H1 (cell line): ENCODE measurements around the gene IZUMO2. TPM values are rescaled to one million over a fixed set of nuclear protein-coding genes. Genes with fewer than 3 reads are reported as not detected.
A peak's percentile ranks its signal among the peaks of the same experiment; 100 is the strongest.

ENCODE experiments used
- CTCF ChIA-PET: fragments of 300-600 bp; sonication (Branson Sonifier 250); formaldehyde crosslinking; loops from one replicate; lab custom pipeline; 2021; ENCODE audit not compliant: partially characterized antibody; lab: Charles Lee
- POLR2A ChIA-PET: fragments of 300-600 bp; sonication (Branson Sonifier 250); formaldehyde crosslinking; loops from one replicate; lab custom pipeline; 2021; ENCODE audit warnings: inconsistent platforms; ENCODE audit not compliant: partially characterized antibody; lab: Charles Lee
- DNase-seq, 2 experiments: peaks; one replicate each; pipeline versions ENCODE4 v3.0.0 to v3.0.0-alpha.2; 2010 to 2022; ENCODE audit warnings: low spot score in 2 of 2, low read depth in 1 of 2, mixed read lengths in 1 of 2
- FAIRE-seq: peaks from 2 replicates; lab custom pipeline; 2011; peaks lifted over from hg19 to GRCh38; lab: Jason Lieb, UNC
- H2AFZ ChIP-seq: 2 replicates; pipeline ENCODE4 v1.8.1; 2012; ENCODE audit warnings: low read length, inconsistent platforms
- H2AK5ac ChIP-seq: 2 replicates; pipeline ENCODE4 v1.6.1; 2013; ENCODE audit warnings: low read depth, low read length
- H2BK120ac ChIP-seq: replicated peaks from 2 replicates; pipeline ENCODE3; 2013; ENCODE audit warnings: low read depth, low read length, inconsistent platforms
- H2BK12ac ChIP-seq: 2 replicates; pipeline ENCODE4 v1.6.1; 2013; ENCODE audit warnings: low read depth, low read length
- H2BK15ac ChIP-seq: 2 replicates; pipeline ENCODE4 v1.6.1; 2013; ENCODE audit warnings: low read length
- H2BK20ac ChIP-seq: 2 replicates; pipeline ENCODE4 v1.6.1; 2013; ENCODE audit warnings: low read length
- H2BK5ac ChIP-seq: 2 replicates; pipeline ENCODE4 v1.6.1; 2013; ENCODE audit warnings: low read depth, low read length
- H3K14ac ChIP-seq: 2 replicates; pipeline ENCODE4 v1.6.1; 2013; ENCODE audit warnings: inconsistent platforms; ENCODE audit not compliant: insufficient read length
- H3K18ac ChIP-seq: 2 replicates; pipeline ENCODE4 v1.6.1; 2013; ENCODE audit warnings: low read length; ENCODE audit errors: extremely low read depth
- H3K23ac ChIP-seq: 2 replicates; pipeline ENCODE4 v1.6.1; 2013; ENCODE audit warnings: inconsistent platforms; ENCODE audit not compliant: insufficient read length
- H3K23me2 ChIP-seq: 2 replicates; pipeline ENCODE4 v1.6.1; 2013; ENCODE audit warnings: low read depth, low read length
- H3K27ac ChIP-seq: 2 replicates; pipeline ENCODE4 v1.6.1; 2011; ENCODE audit warnings: low read depth, low read length, inconsistent platforms
- H3K27me3 ChIP-seq, 4 experiments: replicated peaks in 1 of 4; 1 replicate in 1 of 4; 2 replicates in 3 of 4; pipeline versions ENCODE4 v1.6.1 to v1.8.1; 2011 to 2013; ENCODE audit warnings: low read length in 3 of 4, mild to moderate bottlenecking in 3 of 4, inconsistent platforms in 2 of 4, mixed read lengths in 2 of 4, moderate library complexity in 1 of 4; ENCODE audit not compliant: control insufficient read depth in 3 of 4, insufficient read depth in 3 of 4; ENCODE audit errors: extremely low read depth in 1 of 4
- H3K36me3 ChIP-seq, 4 experiments: 2 replicates each; pipeline versions ENCODE4 v1.6.1 to v1.8.1; 2011 to 2013; ENCODE audit warnings: mild to moderate bottlenecking in 4 of 4, low read length in 3 of 4, moderate library complexity in 2 of 4, control low read depth in 1 of 4, inconsistent platforms in 1 of 4; ENCODE audit not compliant: insufficient read depth in 4 of 4, control insufficient read depth in 2 of 4
- H3K4ac ChIP-seq: replicated peaks from 2 replicates; pipeline ENCODE3; 2013; ENCODE audit warnings: low read length, low read depth, mixed read lengths, inconsistent platforms; ENCODE audit not compliant: insufficient read length
- H3K4me1 ChIP-seq, 4 experiments: replicated peaks in 1 of 4; 1 replicate in 1 of 4; 2 replicates in 3 of 4; pipeline versions ENCODE4 v1.6.1 to v1.8.1; 2011 to 2013; ENCODE audit warnings: low read length in 3 of 4, inconsistent platforms in 2 of 4, mixed read lengths in 1 of 4; ENCODE audit not compliant: insufficient read depth in 4 of 4, control insufficient read depth in 3 of 4
- H3K4me2 ChIP-seq, 2 experiments: 2 replicates each; pipeline versions ENCODE4 v1.6.1 to v1.8.1; 2011 to 2013; ENCODE audit warnings: low read depth in 2 of 2, low read length in 2 of 2, control low read depth in 1 of 2, inconsistent platforms in 1 of 2, mild to moderate bottlenecking in 1 of 2; ENCODE audit not compliant: insufficient read depth in 1 of 2
- H3K4me3 ChIP-seq, 4 experiments: fragments of 200-600, 300-600 bp in 1 of 4; sonication (generic), shearing (Covaris generic), sonication (Bioruptor Twin) in 1 of 4; 2 replicates each; pipeline versions ENCODE4 v1.5.1 to v1.8.1; 2011 to 2016; ENCODE audit warnings: low read length in 4 of 4, low read depth in 3 of 4, control low read depth in 2 of 4, inconsistent platforms in 2 of 4, mild to moderate bottlenecking in 2 of 4, mixed read lengths in 1 of 4, moderate library complexity in 1 of 4; ENCODE audit not compliant: insufficient read depth in 2 of 4; ENCODE audit errors: extremely low read depth in 1 of 4
- H3K56ac ChIP-seq: replicated peaks from 2 replicates; pipeline ENCODE3; 2013; ENCODE audit warnings: low read depth, mild to moderate bottlenecking, mixed read lengths, low read length, inconsistent platforms; ENCODE audit not compliant: insufficient read length
- H3K79me1 ChIP-seq: 2 replicates; pipeline ENCODE4 v1.6.1; 2013; ENCODE audit warnings: low read depth, low read length, control low read depth
- H3K79me2 ChIP-seq, 2 experiments: 2 replicates each; pipeline versions ENCODE4 v1.6.1 to v1.8.1; 2012 to 2013; ENCODE audit warnings: low read length in 2 of 2, mild to moderate bottlenecking in 2 of 2, inconsistent platforms in 1 of 2; ENCODE audit not compliant: insufficient read depth in 2 of 2, control insufficient read depth in 1 of 2
- H3K9ac ChIP-seq, 4 experiments: replicated peaks in 1 of 4; 1 replicate in 1 of 4; 2 replicates in 3 of 4; pipeline versions ENCODE4 v1.6.1 to v1.8.1; 2011 to 2013; ENCODE audit warnings: low read depth in 3 of 4, low read length in 3 of 4, control low read depth in 2 of 4, mild to moderate bottlenecking in 2 of 4, moderate library complexity in 2 of 4, inconsistent platforms in 1 of 4; ENCODE audit errors: extremely low read depth in 1 of 4
- H3K9me3 ChIP-seq, 2 experiments: 2 replicates each; pipeline versions ENCODE4 v1.6.1 to v1.8.1; 2012 to 2013; ENCODE audit warnings: mild to moderate bottlenecking in 2 of 2, moderate library complexity in 2 of 2, control low read depth in 1 of 2, inconsistent platforms in 1 of 2, low read depth in 1 of 2, low read length in 1 of 2, mixed read lengths in 1 of 2; ENCODE audit not compliant: insufficient read depth in 2 of 2
- H4K20me1 ChIP-seq, 2 experiments: replicated peaks in 1 of 2; 2 replicates each; pipeline versions ENCODE3 to v1.8.1; 2011 to 2013; ENCODE audit warnings: inconsistent platforms in 2 of 2, low read length in 2 of 2, mild to moderate bottlenecking in 1 of 2; ENCODE audit not compliant: insufficient read depth in 2 of 2, control insufficient read depth in 1 of 2
- H4K5ac ChIP-seq: 2 replicates; pipeline ENCODE4 v1.6.1; 2013; ENCODE audit warnings: low read length, low read depth, mixed read lengths, inconsistent platforms; ENCODE audit not compliant: insufficient read length
- H4K8ac ChIP-seq: 2 replicates; pipeline ENCODE4 v1.8.0; 2013; ENCODE audit warnings: mild to moderate bottlenecking, moderate library complexity, low read length, inconsistent platforms; ENCODE audit not compliant: insufficient read depth; ENCODE audit errors: extremely low read depth
- H4K91ac ChIP-seq: replicated peaks from 2 replicates; pipeline ENCODE3; 2013; ENCODE audit warnings: low read length, mixed read lengths, inconsistent platforms; ENCODE audit not compliant: insufficient read length
- CREB1 ChIP-seq: IDR thresholded peaks from 2 replicates; pipeline ENCODE4 v1.6.1; 2012; ENCODE audit warnings: inconsistent platforms
- E2F6 ChIP-seq: IDR thresholded peaks from 2 replicates; pipeline ENCODE4 v1.6.1; 2012; ENCODE audit warnings: inconsistent platforms
- MAX ChIP-seq: IDR thresholded peaks from 2 replicates; pipeline ENCODE4 v1.6.1; 2012; ENCODE audit warnings: inconsistent platforms
- PHF8 ChIP-seq: fragments of 200-600 bp; sonication (generic); conservative IDR thresholded peaks from 2 replicates; pipeline ENCODE4 v1.7.1; 2012; ENCODE audit warnings: low read depth, mild to moderate bottlenecking, inconsistent platforms, low read length, moderate library complexity
- POLR2A ChIP-seq, 2 experiments: IDR thresholded peaks; 1 replicate in 1 of 2; 2 replicates in 1 of 2; pipeline ENCODE4 v1.6.1; 2011; ENCODE audit warnings: low read depth in 2 of 2, low read length in 2 of 2, mild to moderate bottlenecking in 2 of 2; ENCODE audit errors: control extremely low read depth in 1 of 2
- TAF1 ChIP-seq: IDR thresholded peaks from 2 replicates; pipeline ENCODE4 v1.6.1; 2011; ENCODE audit warnings: mild to moderate bottlenecking, low read depth, low read length
- TCF12 ChIP-seq: IDR thresholded peaks from 2 replicates; pipeline ENCODE4 v1.6.1; 2011; ENCODE audit warnings: low read depth, mild to moderate bottlenecking, low read length
- WGBS, 2 experiments: shearing (Covaris generic) in 1 of 2; methylation state at CpG; one replicate each; pipeline versions ENCODE4 v1.1.6 to v1.1.7; 2013 to 2015; ENCODE audit warnings: low lambda C conversion rate in 2 of 2, mixed read lengths in 2 of 2, inconsistent platforms in 1 of 2, low coverage in 1 of 2, missing lambda C conversion rate in 1 of 2; ENCODE audit not compliant: insufficient replicate concordance in 2 of 2, insufficient coverage in 1 of 2, insufficient read length in 1 of 2; ENCODE audit errors: extremely low coverage in 1 of 2, missing lambda C conversion rate in 1 of 2; 5-methylcytosine and 5-hydroxymethylcytosine counted together
- long read RNA-seq, 2 experiments: library from RNA in 1 of 2; library from capped mRNA in 1 of 2; stranded (forward); transcript quantifications; one replicate each; pipeline ENCODE4 v2.0.0, GENCODE V29; 2021; ENCODE audit warnings: inconsistent platforms in 1 of 2
- polyA minus RNA-seq, 3 experiments: library from RNA; depleted of rRNA, polyadenylated mRNA; stranded (reverse); fragments of >200 nt; gene quantifications; 1 replicate in 2 of 3; 2 replicates in 1 of 3; pipeline ENCODE4 v1.2.3, GENCODE V29; 2011
- polyA plus RNA-seq, 7 experiments: library from polyadenylated mRNA; depleted of rRNA in 3 of 7; stranded (reverse) in 5 of 7; unstranded in 2 of 7; fragments of >200 nt in 5 of 7; fragments of 200-250 nt in 2 of 7; gene quantifications; 1 replicate in 5 of 7; 2 replicates in 1 of 7; 4 replicates in 1 of 7; pipeline versions ENCODE4 v1.2.1 to v1.2.3, GENCODE V29; 2011 to 2013; ENCODE audit warnings: missing spikeins in 2 of 7, mixed read lengths in 2 of 7
- total RNA-seq: library from RNA; stranded (reverse); fragmentation: NEBNext Ultra II Directional; extraction: Animal tissue kit (Norgen Biotek cat#: 25700); gene quantifications from 2 replicates; pipeline ENCODE4 v1.2.1, GENCODE V29; 2021

Gene IZUMO2
- total RNA-seq = 0.94 and 1.7 TPM in 2 replicates
- polyA plus RNA-seq (2011; rRNA removed) = 1.9 TPM in 2 replicates
- 2.3 TPM for polyA plus RNA-seq (2011; cell fraction: cytosol; rRNA removed)
- polyA plus RNA-seq (2011; cell fraction: nucleus; rRNA removed) = 2.6 TPM
- polyA plus RNA-seq (2012, experiment 1 of 2) = 1.4 to 3.6 TPM (median 2.6 TPM) in 4 replicates
- 1.4 TPM for polyA plus RNA-seq (2012, experiment 2 of 2)
- 2.1 TPM for polyA plus RNA-seq (2013, experiment 1 of 2)
- polyA plus RNA-seq (2013, experiment 2 of 2) = 2.2 TPM
- polyA minus RNA-seq (2011; rRNA and poly(A)+ RNA removed) = 0.66 TPM in 1 of 2 replicates, not detected in the other
- polyA minus RNA-seq (2011; cell fraction: cytosol; rRNA and poly(A)+ RNA removed) = 2.3 TPM
- not detected for polyA minus RNA-seq (2011; cell fraction: nucleus; rRNA and poly(A)+ RNA removed)
- long read RNA-seq, experiment 1, partial matches to known transcripts = 0 of 1 reads
- long read RNA-seq, experiment 1, other reads (novel, unspliced or antisense) = 1 of 1 reads
- long read RNA-seq, experiment 2 = 0 reads

GRCh38 chr19:50162988-50163387, at the start of gene IZUMO2:
Gene IZUMO2 (minus strand): TSS chr19:50163281. CDS start chr19:50163194, 87 bp downstream.
- CTCF ChIA-PET = interaction anchor here (0.8 to 5.0 kb wide), 4 partner anchors 15 to 171 kb away, joined by 3 to 25 read pairs (median 3); no protein-coding TSS in a partner anchor
- Histone ChIP-seq H3K18ac (no peak within 1 kb of the TSS; the same call in 1 of the 2 replicates), H3K9me3 (peaks cover 0 to 15% of the 10 kb centered on the region in 2 experiments; a peak in 1 of 4 replicates), H3K4me1 (peaks cover 0 to 3% (median 0%) of the 10 kb centered on the region in 4 experiments; a peak in 1 of 7 replicates), H2AK5ac (no peak within 1 kb of the TSS), H3K14ac (no peak within 1 kb of the TSS), H3K27me3 (no peaks in the 10 kb centered on the region), H2BK120ac (no peak within 1 kb of the TSS), H3K9ac (peak within 1 kb of the TSS in 2 of 4 experiments; percentile 20 to 37; a peak in 3 of 7 replicates), H4K20me1 (no peaks in the 10 kb centered on the region), H4K91ac (peak within 1 kb of the TSS; percentile 19), H2BK5ac (no peak within 1 kb of the TSS), H2BK12ac (no peak within 1 kb of the TSS), H3K23me2 (no peaks in the 10 kb centered on the region), H3K56ac (no peak within 1 kb of the TSS), H3K79me1 (no peaks in the 10 kb centered on the region), H4K8ac (peak within 1 kb of the TSS; percentile 75), H3K79me2 (no peaks in the 10 kb centered on the region), H4K5ac (no peak within 1 kb of the TSS), H3K23ac (no peak within 1 kb of the TSS), H2BK15ac (no peak within 1 kb of the TSS), H3K4me3 (peak within 1 kb of the TSS; percentile 19 to 60 (median 33); a peak in 7 of 8 replicates), H2AFZ (peak within 1 kb of the TSS; percentile 41; the same call in 1 of the 2 replicates), H3K4ac (no peak within 1 kb of the TSS), H3K27ac (no peak within 1 kb of the TSS), H3K4me2 (peak within 1 kb of the TSS; percentile 43 to 63; a peak in 3 of 4 replicates), H3K36me3 (no peaks in the 10 kb centered on the region), H2BK20ac (no peak within 1 kb of the TSS)
- 47% methylated on average over 24 of the region's 26 CpGs; no CpG with 5 or more reads in 1 of the 2 experiments for WGBS, 2 experiments
- DNase-seq (peak in 1 of 2 experiments; percentile 73), FAIRE-seq (no peak)
- POLR2A ChIA-PET = interaction anchor here (1.4 kb wide), 1 partner anchor 9 kb away, joined by 3 read pairs; no protein-coding TSS in a partner anchor
- peak; percentile 87 for TF ChIP-seq MAX
- TF ChIP-seq TAF1 = peak; percentile 38; the same call in 1 of the 2 replicates
- peak; percentile 68 for TF ChIP-seq CREB1
- peak; percentile 81 for TF ChIP-seq E2F6
- 0 out of 3 replicates have a peak, but pooled peaks of 1 of the 2 experiments have one; percentile 43 for TF ChIP-seq POLR2A (IDR thresholded peaks at IDR 0.05; ENCODE audit: control extremely low read depth in 1 of 2, low read depth in 2 of 2, low read length in 2 of 2)
- no peak for TF ChIP-seq TCF12
- peak; percentile 45; the same call in 1 of the 2 replicates for TF ChIP-seq PHF8
